ENCODE measurements around the gene SMARCAD1. TPM values are rescaled to one million over a fixed set of nuclear protein-coding genes. Genes with fewer than 3 reads are reported as not detected.

The SMARCAD1 gene
- total and polyA plus RNA-seq, 2 of the 8 experiments (the other 6 are each of a cell fraction or from before 2014, with no cell fraction given), result 24.1 to 59.4 TPM

- TF ChIP-seq SP1 (IDR thresholded peaks at IDR 0.05; ENCODE audit: low read depth, low read length) (no peak), SP4 (IDR thresholded peaks at IDR 0.05; ENCODE audit: low read length) (no peak), KDM5A (IDR thresholded peaks at IDR 0.05; ENCODE audit: low read length) (no peak), GTF2F1 (IDR thresholded peaks at IDR 0.05; ENCODE audit: borderline replicate concordance, low read depth, low read length) (no peak), CHD2 (IDR thresholded peaks at IDR 0.05; ENCODE audit: low read length) (no peak), HDAC6 (IDR thresholded peaks at IDR 0.05; ENCODE audit: low read depth, low read length) (no peak), E2F6 (IDR thresholded peaks at IDR 0.05) (no peak)
Observed at GRCh38 chr4:94158883-94159282, 48.8 kb upstream of the SMARCAD1 start (continued).

Data from H1 (cell line).